HEK293 (cell line): ENCODE data around the gene MFSD11.

Source experiments
- BCL11A ChIP-seq: fragments of 450-650 bp; formaldehyde crosslinking; IDR thresholded peaks from 2 replicates; pipeline ENCODE4 v1.5.1; 2016; ENCODE audit warnings: low read depth, missing biosample characterization, missing genetic modification characterization
- GLIS1 ChIP-seq: fragments of 450-650 bp; formaldehyde crosslinking; IDR thresholded peaks from 2 replicates; pipeline ENCODE4 v1.5.1; 2016; ENCODE audit warnings: missing biosample characterization, missing genetic modification characterization
- KLF1 ChIP-seq: fragments of 450-650 bp; formaldehyde crosslinking; IDR thresholded peaks from 2 replicates; pipeline ENCODE4 v1.5.1; 2016; ENCODE audit warnings: missing biosample characterization, missing genetic modification characterization
- KLF10 ChIP-seq: fragments of 450-650 bp; IDR thresholded peaks from 2 replicates; pipeline ENCODE4 v1.5.1; 2018; ENCODE audit warnings: missing biosample characterization, mild to moderate bottlenecking, missing genetic modification characterization
- KLF17 ChIP-seq: fragments of 450-650 bp; formaldehyde crosslinking; IDR thresholded peaks from 2 replicates; pipeline ENCODE4 v1.5.1; 2016; ENCODE audit warnings: missing biosample characterization, missing genetic modification characterization
- MYNN ChIP-seq: fragments of 450-650 bp; formaldehyde crosslinking; IDR thresholded peaks from 2 replicates; pipeline ENCODE4 v1.5.1; 2016; ENCODE audit warnings: missing biosample characterization, missing genetic modification characterization, borderline replicate concordance
- SCRT2 ChIP-seq: fragments of 450-650 bp; formaldehyde crosslinking; IDR thresholded peaks from 2 replicates; pipeline ENCODE4 v1.5.1; 2016; ENCODE audit warnings: missing biosample characterization, missing genetic modification characterization
- SP7 ChIP-seq: fragments of 450-650 bp; formaldehyde crosslinking; IDR thresholded peaks from 2 replicates; pipeline ENCODE4 v1.5.1; 2016; ENCODE audit warnings: missing biosample characterization, missing genetic modification characterization
- WT1 ChIP-seq: fragments of 450-650 bp; formaldehyde crosslinking; IDR thresholded peaks from 2 replicates; pipeline ENCODE4 v1.5.1; 2016; ENCODE audit warnings: missing biosample characterization, missing genetic modification characterization
- YY2 ChIP-seq: fragments of 450-650 bp; formaldehyde crosslinking; IDR thresholded peaks from 2 replicates; pipeline ENCODE4 v1.5.1; 2016; ENCODE audit warnings: missing biosample characterization, missing genetic modification characterization
- ZBTB17 ChIP-seq: fragments of 450-650 bp; formaldehyde crosslinking; IDR thresholded peaks from 2 replicates; pipeline ENCODE4 v1.5.1; 2016; ENCODE audit warnings: missing biosample characterization, missing genetic modification characterization
- ZBTB20 ChIP-seq: fragments of 450-650 bp; formaldehyde crosslinking; IDR thresholded peaks from 2 replicates; pipeline ENCODE4 v1.5.1; 2016; ENCODE audit warnings: missing biosample characterization, missing genetic modification characterization
- ZFP69B ChIP-seq: fragments of 450-650 bp; formaldehyde crosslinking; IDR thresholded peaks from 2 replicates; pipeline ENCODE4 v1.5.1; 2016; ENCODE audit warnings: missing biosample characterization, missing genetic modification characterization
- ZNF10 ChIP-seq: fragments of 450-650 bp; formaldehyde crosslinking; IDR thresholded peaks from 2 replicates; pipeline ENCODE4 v1.5.1; 2017; ENCODE audit warnings: missing biosample characterization, missing genetic modification characterization
- ZNF112 ChIP-seq: fragments of 450-650 bp; formaldehyde crosslinking; IDR thresholded peaks from 2 replicates; pipeline ENCODE4 v1.5.0; 2017; ENCODE audit warnings: missing biosample characterization, missing genetic modification characterization
- ZNF146 ChIP-seq: fragments of 450-650 bp; formaldehyde crosslinking; IDR thresholded peaks from 2 replicates; pipeline ENCODE4 v1.5.1; 2016; ENCODE audit warnings: missing biosample characterization, missing genetic modification characterization
- ZNF155 ChIP-seq: fragments of 450-650 bp; formaldehyde crosslinking; IDR thresholded peaks from 2 replicates; pipeline ENCODE4 v1.5.1; 2016; ENCODE audit warnings: missing biosample characterization, missing genetic modification characterization
- ZNF202 ChIP-seq: fragments of 450-650 bp; formaldehyde crosslinking; IDR thresholded peaks from 2 replicates; pipeline ENCODE4 v1.5.1; 2016; ENCODE audit warnings: missing biosample characterization, missing genetic modification characterization, borderline replicate concordance
- ZNF214 ChIP-seq: fragments of 450-650 bp; formaldehyde crosslinking; IDR thresholded peaks from 2 replicates; pipeline ENCODE4 v1.5.1; 2017; ENCODE audit warnings: missing biosample characterization, mild to moderate bottlenecking, missing genetic modification characterization, borderline replicate concordance
- ZNF266 ChIP-seq: fragments of 450-650 bp; formaldehyde crosslinking; IDR thresholded peaks from 2 replicates; pipeline ENCODE4 v1.5.1; 2016; ENCODE audit warnings: missing biosample characterization, missing genetic modification characterization, low read depth
- ZNF311 ChIP-seq: fragments of 450-650 bp; formaldehyde crosslinking; IDR thresholded peaks from 2 replicates; pipeline ENCODE4 v1.5.1; 2017; ENCODE audit warnings: missing biosample characterization, missing genetic modification characterization, borderline replicate concordance
- ZNF324 ChIP-seq: fragments of 450-650 bp; formaldehyde crosslinking; IDR thresholded peaks from 2 replicates; pipeline ENCODE4 v1.5.1; 2016; ENCODE audit warnings: missing biosample characterization, missing genetic modification characterization
- ZNF350 ChIP-seq: fragments of 450-650 bp; formaldehyde crosslinking; IDR thresholded peaks from 2 replicates; pipeline ENCODE4 v1.5.0; 2017; ENCODE audit warnings: missing biosample characterization, mild to moderate bottlenecking, missing genetic modification characterization
- ZNF394 ChIP-seq: fragments of 450-650 bp; formaldehyde crosslinking; IDR thresholded peaks from 2 replicates; pipeline ENCODE4 v1.5.1; 2016; ENCODE audit warnings: missing biosample characterization, missing genetic modification characterization, mild to moderate bottlenecking, moderate library complexity, borderline replicate concordance
- ZNF449 ChIP-seq: fragments of 450-650 bp; formaldehyde crosslinking; IDR thresholded peaks from 2 replicates; pipeline ENCODE4 v1.5.1; 2017; ENCODE audit warnings: missing biosample characterization, mild to moderate bottlenecking, missing genetic modification characterization, moderate library complexity
- ZNF48 ChIP-seq: fragments of 450-650 bp; formaldehyde crosslinking; IDR thresholded peaks from 2 replicates; pipeline ENCODE4 v1.5.1; 2016; ENCODE audit warnings: missing biosample characterization, missing genetic modification characterization
- ZNF501 ChIP-seq: fragments of 450-650 bp; formaldehyde crosslinking; IDR thresholded peaks from 2 replicates; pipeline ENCODE4 v1.5.1; 2016; ENCODE audit warnings: missing biosample characterization, missing genetic modification characterization
- ZNF561 ChIP-seq: fragments of 450-650 bp; IDR thresholded peaks from 2 replicates; pipeline ENCODE4 v1.5.1; 2018; ENCODE audit warnings: missing biosample characterization, missing genetic modification characterization, borderline replicate concordance
- ZNF600 ChIP-seq: fragments of 450-650 bp; formaldehyde crosslinking; IDR thresholded peaks from 2 replicates; pipeline ENCODE4 v1.5.1; 2016; ENCODE audit warnings: missing biosample characterization, missing genetic modification characterization
- ZNF670 ChIP-seq: fragments of 450-650 bp; formaldehyde crosslinking; IDR thresholded peaks from 2 replicates; pipeline ENCODE4 v1.5.1; 2016; ENCODE audit warnings: missing biosample characterization, missing genetic modification characterization, low read depth
- ZSCAN30 ChIP-seq: fragments of 450-650 bp; IDR thresholded peaks from 2 replicates; pipeline ENCODE4 v1.5.1; 2018; ENCODE audit warnings: missing biosample characterization, mild to moderate bottlenecking, missing genetic modification characterization, moderate library complexity
- TF ChIP-seq, protein P1 (sequence below): fragments of 450-650 bp; formaldehyde crosslinking; IDR thresholded peaks from 2 replicates; pipeline ENCODE4 v1.5.1; 2016; ENCODE audit warnings: missing biosample characterization, missing genetic modification characterization
- TF ChIP-seq, protein P2 (sequence below): IDR thresholded peaks from 2 replicates; pipeline ENCODE4 v1.6.1; 2011; ENCODE audit warnings: mild to moderate bottlenecking, low read depth, low read length, borderline replicate concordance

Gene MFSD11

DNA sequence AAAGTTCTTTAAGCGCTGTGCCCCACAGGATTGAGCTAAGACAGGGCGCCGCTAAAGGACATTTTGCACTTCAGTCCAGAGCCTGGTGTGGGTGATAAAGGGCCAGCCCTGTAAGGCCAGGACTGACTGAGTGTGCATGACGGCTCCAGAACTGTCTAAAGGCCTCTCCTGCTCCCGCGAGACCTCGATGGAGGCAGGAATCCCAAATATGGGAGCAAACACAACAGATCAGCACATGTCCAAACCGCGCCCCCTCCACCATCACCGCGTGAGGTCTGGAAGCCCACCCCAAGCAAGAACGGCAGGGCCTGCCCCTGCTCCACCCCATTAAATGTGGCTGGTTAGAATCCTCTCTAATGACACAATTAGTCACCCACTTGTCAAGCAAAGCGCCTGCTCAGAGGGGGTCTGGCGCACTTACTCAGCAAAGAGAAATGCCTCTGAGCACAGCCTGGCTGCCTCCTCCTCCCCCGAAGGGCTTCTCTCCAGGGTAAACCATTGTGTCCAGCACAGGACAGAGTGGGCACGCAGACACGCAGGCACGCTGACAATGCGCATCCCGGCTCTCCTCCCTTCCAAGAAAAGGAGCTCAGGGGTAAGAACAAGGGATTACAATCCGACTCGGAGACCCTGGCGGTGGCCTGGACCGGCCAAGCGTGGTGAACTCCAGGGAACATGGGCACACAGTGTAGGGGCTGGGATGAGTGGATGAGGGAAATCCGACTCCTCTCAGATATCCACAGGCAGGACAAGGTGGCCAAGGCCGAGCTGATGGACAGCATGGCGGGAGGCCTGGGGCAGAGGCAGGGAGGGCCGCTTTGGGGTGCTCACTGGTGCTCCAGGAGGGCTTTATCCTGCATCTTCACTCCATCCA lies 28.6 kb upstream of the MFSD11 start (continued):
- TF ChIP-seq SCRT2 (tag by site-specific recombination) (no peak), ZSCAN30 (tag by site-specific recombination) (peak; percentile 80; the same call in 1 of the 2 replicates), ZNF48 (tag by site-specific recombination) (no peak), ZNF311 (tag by site-specific recombination) (no peak), ZFP69B (tag by site-specific recombination) (peak; percentile 75; the same call in 1 of the 2 replicates), ZNF112 (no peak), ZNF155 (tag by site-specific recombination) (no peak), ZNF561 (peak; percentile 76), MYNN (tag by site-specific recombination) (no peak), WT1 (tag by site-specific recombination) (peak; percentile 69), ZNF214 (tag by site-specific recombination) (no peak), KLF10 (tag by site-specific recombination) (peak; percentile 97), ZNF146 (tag by site-specific recombination) (no peak), BCL11A (tag by site-specific recombination) (peak; percentile 23; the same call in 1 of the 2 replicates), KLF1 (tag by site-specific recombination) (peak; percentile 94), ZNF449 (peak; percentile 23; the same call in 1 of the 2 replicates), ZNF670 (tag by site-specific recombination) (no peak), ZNF600 (tag by site-specific recombination) (peak; percentile 97), ZNF394 (peak; percentile 56; the same call in 1 of the 2 replicates), ZNF501 (tag by site-specific recombination) (peak; percentile 57; the same call in 1 of the 2 replicates), ZNF10 (tag by site-specific recombination) (peak; percentile 98), YY2 (tag by site-specific recombination) (no peak), ZNF350 (tag by site-specific recombination) (no peak), ZNF266 (tag by site-specific recombination) (no peak), ZBTB17 (tag by site-specific recombination) (peak; percentile 76), GLIS1 (peak; percentile 100), ZNF202 (tag by site-specific recombination) (no peak), ZNF324 (tag by site-specific recombination) (peak; percentile 29; the same call in 1 of the 2 replicates), SP7 (peak; percentile 91), KLF17 (tag by site-specific recombination) (peak; percentile 96), ZBTB20 (tag by site-specific recombination) (peak; percentile 43; the same call in 1 of the 2 replicates)
- TF ChIP-seq, protein P1, sequence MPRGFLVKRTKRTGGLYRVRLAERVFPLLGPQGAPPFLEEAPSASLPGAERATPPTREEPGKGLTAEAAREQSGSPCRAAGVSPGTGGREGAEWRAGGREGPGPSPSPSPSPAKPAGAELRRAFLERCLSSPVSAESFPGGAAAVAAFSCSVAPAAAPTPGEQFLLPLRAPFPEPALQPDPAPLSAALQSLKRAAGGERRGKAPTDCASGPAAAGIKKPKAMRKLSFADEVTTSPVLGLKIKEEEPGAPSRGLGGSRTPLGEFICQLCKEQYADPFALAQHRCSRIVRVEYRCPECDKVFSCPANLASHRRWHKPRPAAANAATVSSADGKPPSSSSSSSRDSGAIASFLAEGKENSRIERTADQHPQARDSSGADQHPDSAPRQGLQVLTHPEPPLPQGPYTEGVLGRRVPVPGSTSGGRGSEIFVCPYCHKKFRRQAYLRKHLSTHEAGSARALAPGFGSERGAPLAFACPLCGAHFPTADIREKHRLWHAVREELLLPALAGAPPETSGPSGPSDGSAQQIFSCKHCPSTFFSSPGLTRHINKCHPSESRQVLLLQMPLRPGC = peak; percentile 79
- TF ChIP-seq, protein P2, sequence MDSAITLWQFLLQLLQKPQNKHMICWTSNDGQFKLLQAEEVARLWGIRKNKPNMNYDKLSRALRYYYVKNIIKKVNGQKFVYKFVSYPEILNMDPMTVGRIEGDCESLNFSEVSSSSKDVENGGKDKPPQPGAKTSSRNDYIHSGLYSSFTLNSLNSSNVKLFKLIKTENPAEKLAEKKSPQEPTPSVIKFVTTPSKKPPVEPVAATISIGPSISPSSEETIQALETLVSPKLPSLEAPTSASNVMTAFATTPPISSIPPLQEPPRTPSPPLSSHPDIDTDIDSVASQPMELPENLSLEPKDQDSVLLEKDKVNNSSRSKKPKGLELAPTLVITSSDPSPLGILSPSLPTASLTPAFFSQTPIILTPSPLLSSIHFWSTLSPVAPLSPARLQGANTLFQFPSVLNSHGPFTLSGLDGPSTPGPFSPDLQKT = peak; percentile 88
